ENCODE measurements around the gene ZP1. TPM values are rescaled to one million over a fixed set of nuclear protein-coding genes. Genes with fewer than 3 reads are reported as not detected.

The ZP1 gene
- total and polyA plus RNA-seq, 2 of the 4 experiments (the other 2 are of a cell fraction), result 0.18 to 1.6 TPM

DNA sequence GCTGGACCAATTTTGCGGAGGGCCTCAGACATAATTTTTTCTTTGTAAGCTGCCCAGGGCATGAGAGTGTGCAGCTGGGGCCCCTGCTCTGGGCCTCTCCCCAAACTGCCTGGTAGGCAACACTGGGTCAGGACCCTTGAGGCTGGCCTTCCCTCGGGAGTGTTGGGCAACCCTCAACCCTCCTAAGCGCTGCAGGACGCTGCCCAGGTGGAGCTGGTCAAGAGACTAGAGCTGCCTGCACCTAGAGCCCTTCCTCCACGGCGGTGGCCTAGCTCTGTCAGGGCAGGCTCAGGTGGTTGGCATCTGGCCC is 56.4 kb downstream of the ZP1 start:
- Histone ChIP-seq H3K14ac (replicated peaks; ENCODE audit: low read depth, low read length) (peak overlapping the region; percentile 96; the same call in 1 of the 2 replicates), H2AK9ac (replicated peaks; ENCODE audit: low read depth, low read length, poor library complexity) (peak overlapping the region; percentile 96), H4K8ac (ENCODE audit: low read depth in 2 of 2, low read length in 2 of 2) (peak overlapping the region; percentile 76 to 77; a peak in 2 of 4 replicates), H3K56ac (ENCODE audit: extremely low read depth, insufficient read depth, low read length) (peak overlapping the region; percentile 21; the same call in 1 of the 2 replicates), H3K18ac (ENCODE audit: low read depth, low read length) (no peak overlapping the region), H3K36me3 (ENCODE audit: control insufficient read depth, insufficient read depth, low read length) (peaks cover 33% of the 10 kb centered on the region), H3K9me1 (ENCODE audit: insufficient read depth, low read length) (peaks cover 15% of the 10 kb centered on the region; the same call in 1 of the 2 replicates), H3K9me3 (ENCODE audit: control insufficient read depth, insufficient read depth, low read length) (no peaks in the 10 kb centered on the region), H3K4me3 (ENCODE audit: insufficient read depth, low read depth, low read length) (no peak overlapping the region), H3K4me2 (ENCODE audit: low read depth, low read length) (peak overlapping the region; percentile 94), H2BK20ac (ENCODE audit: low read depth, low read length) (0 out of 2 replicates have a peak overlapping the region, but pooled peaks have one; percentile 48), H3K9ac (ENCODE audit: low read depth, low read length) (no peak overlapping the region), H3K23ac (ENCODE audit: low read depth, low read length) (no peak overlapping the region), H3K27me3 (ENCODE audit: control insufficient read depth, insufficient read depth, low read length) (no peaks in the 10 kb centered on the region), H3K4ac (ENCODE audit: low read depth, low read length) (peak overlapping the region; percentile 70; the same call in 1 of the 2 replicates), H3K4me1 (ENCODE audit: control insufficient read depth, insufficient read depth, low read length) (peaks cover 16% of the 10 kb centered on the region), H3K27ac (ENCODE audit: insufficient read depth, low read length) (no peak overlapping the region; the same call in 1 of the 2 replicates), H2AFZ (replicated peaks; ENCODE audit: low read length, poor library complexity) (peak overlapping the region; percentile 95), H4K5ac (ENCODE audit: low read depth, low read length) (no peak overlapping the region), H2AK5ac (ENCODE audit: low read depth, low read length) (no peak overlapping the region), H2BK15ac (ENCODE audit: low read depth, low read length) (peak overlapping the region; percentile 55; the same call in 1 of the 3 replicates), H3K79me1 (ENCODE audit: low read depth in 1 of 2, low read length in 2 of 2) (peaks cover 13 to 47% of the 10 kb centered on the region in 2 experiments; a peak in 3 of 4 replicates), H4K91ac (ENCODE audit: insufficient read depth, low read depth, low read length) (0 out of 2 replicates have a peak overlapping the region, but pooled peaks have one; percentile 41), H2BK120ac (ENCODE audit: low read depth, low read length) (peak overlapping the region; percentile 35; the same call in 1 of the 2 replicates), H4K20me1 (ENCODE audit: insufficient read depth, low read length) (peaks cover 18% of the 10 kb centered on the region), H2BK5ac (ENCODE audit: low read depth, low read length, poor library complexity, severe bottlenecking) (no peak overlapping the region)
- TF ChIP-seq POLR2A (IDR thresholded peaks at IDR 0.05; ENCODE audit: low read depth, low read length) (no peak), ELK1 (IDR thresholded peaks at IDR 0.05; ENCODE audit: borderline replicate concordance, low read depth, low read length) (no peak), RFX5 (IDR thresholded peaks at IDR 0.05; ENCODE audit: low read depth, low read length) (no peak), BHLHE40 (IDR thresholded peaks at IDR 0.05; ENCODE audit: low read depth, low read length) (no peak), CEBPB (IDR thresholded peaks at IDR 0.05; ENCODE audit: low read depth, low read length) (no peak), NFE2L2 (IDR thresholded peaks at IDR 0.05; ENCODE audit: low read depth, low read length) (no peak), RCOR1 (IDR thresholded peaks at IDR 0.05; ENCODE audit: insufficient replicate concordance, low read length) (no peak)
- no peak for ATAC-seq (ENCODE audit: low read depth)
- dilution Hi-C loops (cut with HindIII; ENCODE audit: low sequenced_read_pairs, unreplicated experiment), result no loop called here
- intact Hi-C loops (cut with micrococcal nuclease), result no loop called here
- BruUV-seq (replicated peaks), result no TSS peak
- ChIA-PET POLR2A (ENCODE audit: unreplicated experiment) (no interaction called here), CTCF (no interaction called here)
- 50% methylated on average over 2 of the region's 6 CpGs; no CpG with 5 or more reads in 1 of the 2 experiments for WGBS, 2 experiments (ENCODE audit: extremely low coverage in 2 of 2, insufficient read length in 1 of 2)
- no peak for DNase-seq
- in situ Hi-C loops (cut with MboI; ENCODE audit: low sequenced_read_pairs), result loop anchor here (25.0 kb wide), 1 partner anchor 1336 kb away; no protein-coding TSS in a partner anchor
